T-helper 22 cell (primary cell): Measurements from ENCODE around the gene HMGXB3.
"Not testable (repeated sequence)": the region's sequence is repeated elsewhere in the genome, so short reads cannot be mapped to it uniquely, and the experiment has no call there.

Experiments used
- DNase-seq: peaks from one replicate; pipeline ENCODE4 v3.0.0-alpha.2; 2020; ENCODE audit warnings: low read depth

Gene HMGXB3

DNA sequence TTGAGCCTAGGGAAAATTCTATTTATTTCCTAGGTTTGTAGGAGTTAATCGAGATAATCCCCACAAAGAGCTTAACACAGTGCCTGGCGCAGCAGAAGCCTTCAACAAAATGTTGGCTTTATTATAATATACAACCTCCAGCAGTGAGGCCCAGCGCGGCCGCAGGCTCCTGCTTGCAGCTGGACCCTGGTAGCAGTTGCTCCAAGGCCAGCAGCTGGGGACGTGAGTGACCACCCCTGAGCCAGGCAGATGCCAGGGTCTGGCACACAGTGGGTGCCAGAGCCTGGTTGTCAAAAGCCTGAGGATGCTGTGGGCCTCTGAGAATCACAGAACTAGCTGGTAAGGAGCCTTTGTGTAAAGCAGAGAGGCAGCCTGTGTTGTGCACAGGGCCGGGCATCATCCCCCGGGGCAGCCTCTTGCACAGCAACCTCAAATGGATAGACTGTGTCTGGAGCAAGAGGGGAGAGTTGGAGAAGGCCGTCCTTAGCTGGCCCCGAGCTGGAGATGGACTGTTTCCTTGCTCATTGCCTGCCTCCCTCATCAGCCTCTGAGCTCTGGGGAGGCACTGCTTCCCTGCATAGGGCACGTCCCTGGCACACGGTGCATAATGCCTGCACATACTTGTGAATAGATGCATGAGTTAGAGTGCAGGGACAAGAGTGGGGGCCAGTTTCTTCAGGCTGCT lies 68.6 kb downstream of the HMGXB3 start:
- DNase-seq, result no peak

DNA sequence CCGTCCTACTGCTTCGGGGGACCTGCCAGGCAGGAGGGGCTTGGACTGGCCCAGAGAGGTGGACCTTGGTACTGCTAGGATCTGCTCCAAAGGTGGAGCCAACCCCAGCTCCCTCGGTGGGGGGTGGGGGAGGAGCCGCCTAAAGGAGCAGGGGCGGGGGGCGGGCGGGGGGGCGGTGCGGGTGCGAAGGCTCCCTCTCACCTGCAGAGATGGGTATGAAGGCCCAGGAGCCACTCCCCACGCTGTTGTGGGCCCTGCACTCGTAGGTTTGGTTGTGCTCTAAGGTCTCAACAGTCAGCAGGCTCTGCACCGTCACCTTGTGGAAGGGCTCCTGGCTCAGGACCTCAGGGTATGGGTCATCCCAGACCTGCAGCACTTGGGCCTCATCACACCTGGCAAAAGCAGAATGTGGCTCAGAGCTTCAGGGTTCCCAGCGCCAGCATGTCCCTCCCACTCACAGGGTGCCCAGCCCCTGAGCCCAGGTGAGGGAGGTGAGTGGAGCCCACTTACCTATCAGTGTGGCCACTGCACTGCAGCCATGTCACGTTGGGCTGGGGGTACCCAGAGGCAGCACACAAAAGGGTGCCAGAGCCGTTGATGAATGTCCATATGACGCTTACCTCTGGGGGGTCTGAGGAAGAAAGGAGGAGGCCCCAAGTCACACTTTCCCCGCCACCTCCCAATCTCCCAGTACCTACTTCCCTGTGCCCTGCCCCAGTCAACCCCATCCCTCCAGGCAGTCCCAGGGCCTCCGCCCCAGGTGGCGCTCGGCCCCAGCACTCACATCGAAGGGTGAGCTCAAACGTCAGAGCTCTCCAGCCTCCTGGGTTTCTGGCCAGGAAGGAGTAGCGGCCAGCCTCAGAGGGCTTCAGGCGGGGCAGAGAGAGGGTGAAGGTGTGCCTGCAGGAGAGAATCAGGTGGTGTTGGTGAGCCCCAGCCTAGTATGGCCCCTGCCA lies 69.4 kb downstream of the HMGXB3 start:
- no peak for DNase-seq

DNA sequence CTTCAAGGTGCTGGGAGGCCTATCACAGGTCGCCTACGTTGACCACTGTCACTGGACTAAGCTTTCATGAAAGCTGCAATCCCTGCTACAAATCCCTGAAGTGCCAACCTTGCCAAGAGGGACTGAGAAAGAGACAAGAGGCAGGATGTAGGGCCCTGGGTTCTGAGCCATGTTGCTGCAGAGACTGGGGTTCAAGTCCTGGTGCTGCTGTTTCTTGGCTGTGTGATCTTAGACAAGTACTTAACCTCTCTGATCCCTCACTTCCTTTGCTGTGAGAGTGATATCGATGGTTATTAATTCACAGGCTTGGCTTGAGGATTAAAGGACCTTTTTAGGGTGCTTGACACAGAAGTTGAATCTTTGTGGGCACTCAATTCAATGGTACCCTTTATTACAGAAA lies 70.3 kb downstream of the HMGXB3 start:
- no peak for DNase-seq

DNA sequence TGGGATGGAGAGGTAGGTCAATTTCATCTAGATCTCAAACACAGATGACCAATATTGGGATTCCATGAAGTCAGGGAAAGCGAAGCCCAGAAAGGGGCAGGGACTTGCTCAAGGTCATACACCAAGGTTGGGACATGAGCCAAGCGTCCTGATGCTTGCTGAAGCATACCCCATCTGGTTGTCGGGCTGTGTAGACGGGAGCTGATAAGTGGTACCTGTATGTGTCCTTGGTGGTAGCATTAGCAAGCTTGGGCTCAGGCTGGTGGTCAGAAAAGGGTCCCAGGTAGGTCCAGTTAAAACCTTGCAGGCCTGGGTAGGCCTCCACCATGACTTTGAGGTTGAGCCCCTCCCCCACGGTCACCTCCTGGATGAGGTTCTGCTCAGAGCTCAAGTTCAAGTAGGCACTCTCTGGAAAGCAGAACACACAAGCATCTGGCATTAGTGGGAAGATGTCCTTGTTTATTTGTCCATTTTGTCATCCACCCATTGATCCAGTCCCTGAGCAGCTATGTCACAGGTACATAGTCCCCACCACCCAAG lies 72.6 kb downstream of the HMGXB3 start:
- DNase-seq, result no peak

DNA sequence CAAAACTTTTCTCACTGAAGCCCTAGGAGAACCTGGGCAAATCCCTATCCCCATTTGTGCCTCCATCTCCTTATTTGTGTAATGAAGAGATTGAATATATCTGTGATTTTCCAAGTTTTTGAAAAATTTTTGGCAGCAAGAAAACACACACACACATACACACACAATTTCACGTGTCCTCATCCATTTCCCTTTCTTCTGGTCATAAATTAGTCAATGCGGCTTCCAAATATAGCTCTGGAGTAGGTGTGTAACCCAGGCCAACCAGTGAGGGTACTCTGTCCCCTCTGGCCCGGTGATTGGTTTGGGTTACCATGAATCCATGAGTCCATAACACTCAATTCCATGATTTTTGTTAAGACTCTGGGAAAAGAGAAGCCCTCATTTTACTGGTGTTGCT lies 73.1 kb downstream of the HMGXB3 start:
- DNase-seq, result no peak

DNA sequence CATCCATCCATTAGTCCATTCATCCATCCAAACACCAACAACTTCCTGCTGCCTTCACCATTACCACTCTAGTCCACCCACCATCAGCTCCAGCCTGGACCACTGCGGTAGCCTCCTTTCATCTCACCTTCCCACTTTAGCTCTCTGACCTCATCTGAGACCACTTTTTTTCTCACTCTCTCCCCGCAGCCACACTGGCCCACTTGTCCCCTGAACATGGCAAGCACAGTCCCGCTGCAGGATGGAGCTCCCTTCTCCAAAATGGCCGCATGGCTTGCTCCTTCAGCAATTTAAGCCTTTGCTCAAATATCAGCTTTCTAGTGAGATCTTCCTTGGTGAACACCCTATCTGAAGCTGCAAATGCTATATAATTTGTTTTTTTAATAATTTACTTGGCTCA lies 74.7 kb downstream of the HMGXB3 start:
- no peak for DNase-seq

DNA sequence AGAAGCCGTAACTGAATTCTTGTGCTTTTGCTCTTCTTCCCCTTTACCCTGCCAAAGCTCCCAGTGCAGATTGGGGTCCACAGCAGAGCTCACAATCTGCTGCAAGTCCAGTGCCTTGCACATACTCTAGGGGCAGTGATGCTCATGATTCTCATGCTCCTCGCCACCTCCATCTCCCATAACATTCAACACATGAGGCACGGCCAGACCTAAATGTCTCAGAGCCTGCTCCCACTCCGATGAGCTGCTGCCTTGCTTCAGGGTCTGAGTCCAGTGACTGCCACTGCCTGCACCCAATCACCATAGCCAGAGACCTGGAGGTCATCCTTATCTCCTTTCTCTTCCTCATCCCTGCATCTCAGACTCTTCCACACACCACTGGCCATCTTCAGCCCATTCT lies 75.3 kb downstream of the HMGXB3 start:
- no peak for DNase-seq

DNA sequence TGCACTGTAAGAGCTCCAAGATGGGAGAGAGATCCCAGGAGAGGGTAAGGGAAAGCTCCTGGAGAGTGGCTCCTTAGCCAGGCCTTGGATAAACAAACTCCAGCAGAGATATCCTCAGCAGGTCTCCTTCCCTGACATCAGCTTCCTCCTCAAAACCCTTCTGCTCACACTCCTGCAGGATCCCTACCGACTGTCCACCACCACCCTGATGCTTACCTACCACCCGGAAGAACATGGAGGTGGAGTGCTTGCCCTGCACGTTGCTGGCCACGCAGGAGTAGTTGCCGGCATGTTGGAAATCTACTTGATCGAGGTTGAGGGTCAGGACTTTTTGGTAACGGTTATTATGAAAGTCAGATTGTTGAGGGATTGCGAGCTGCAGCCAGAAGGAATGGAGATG lies 76.5 kb downstream of the HMGXB3 start:
- no peak for DNase-seq

DNA sequence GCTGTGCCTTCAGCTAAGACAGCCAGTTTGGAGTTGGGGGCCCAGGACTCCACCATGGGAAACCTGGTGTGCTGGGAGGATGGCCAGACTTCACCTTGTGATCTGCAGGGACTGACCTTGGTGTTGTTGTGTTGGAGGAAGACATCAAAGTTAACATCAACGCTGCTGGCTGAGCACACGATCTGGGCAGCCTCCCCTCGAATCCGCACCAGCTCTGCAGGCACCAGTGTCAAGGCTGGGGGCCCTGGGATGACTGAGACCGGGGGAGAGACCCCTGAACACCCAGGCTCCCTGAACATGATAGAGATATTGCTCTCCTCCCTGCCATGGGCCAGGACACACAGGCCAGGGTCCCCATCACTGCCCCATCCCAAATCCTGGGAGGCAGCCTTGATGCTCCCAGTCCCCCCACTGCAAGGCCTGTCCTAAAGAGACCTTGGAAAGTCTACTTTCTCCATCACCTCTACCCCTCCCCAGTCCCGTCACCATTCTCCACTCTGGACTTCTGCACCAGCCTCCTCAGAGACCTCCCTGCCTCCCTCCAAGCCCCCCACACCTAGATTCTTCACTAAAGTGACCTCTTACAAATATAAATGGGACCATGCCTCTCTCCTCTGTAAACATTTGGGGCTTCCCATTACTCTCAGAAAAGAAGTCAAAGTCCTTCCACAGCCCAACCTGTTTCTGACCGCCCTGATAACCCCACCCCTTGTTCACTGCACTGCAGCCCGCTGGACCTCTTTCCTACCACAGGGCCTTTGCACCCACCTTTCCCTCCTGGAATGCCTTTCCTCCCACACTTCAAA lies 77.7 kb downstream of the HMGXB3 start:
- DNase-seq, result no peak

DNA sequence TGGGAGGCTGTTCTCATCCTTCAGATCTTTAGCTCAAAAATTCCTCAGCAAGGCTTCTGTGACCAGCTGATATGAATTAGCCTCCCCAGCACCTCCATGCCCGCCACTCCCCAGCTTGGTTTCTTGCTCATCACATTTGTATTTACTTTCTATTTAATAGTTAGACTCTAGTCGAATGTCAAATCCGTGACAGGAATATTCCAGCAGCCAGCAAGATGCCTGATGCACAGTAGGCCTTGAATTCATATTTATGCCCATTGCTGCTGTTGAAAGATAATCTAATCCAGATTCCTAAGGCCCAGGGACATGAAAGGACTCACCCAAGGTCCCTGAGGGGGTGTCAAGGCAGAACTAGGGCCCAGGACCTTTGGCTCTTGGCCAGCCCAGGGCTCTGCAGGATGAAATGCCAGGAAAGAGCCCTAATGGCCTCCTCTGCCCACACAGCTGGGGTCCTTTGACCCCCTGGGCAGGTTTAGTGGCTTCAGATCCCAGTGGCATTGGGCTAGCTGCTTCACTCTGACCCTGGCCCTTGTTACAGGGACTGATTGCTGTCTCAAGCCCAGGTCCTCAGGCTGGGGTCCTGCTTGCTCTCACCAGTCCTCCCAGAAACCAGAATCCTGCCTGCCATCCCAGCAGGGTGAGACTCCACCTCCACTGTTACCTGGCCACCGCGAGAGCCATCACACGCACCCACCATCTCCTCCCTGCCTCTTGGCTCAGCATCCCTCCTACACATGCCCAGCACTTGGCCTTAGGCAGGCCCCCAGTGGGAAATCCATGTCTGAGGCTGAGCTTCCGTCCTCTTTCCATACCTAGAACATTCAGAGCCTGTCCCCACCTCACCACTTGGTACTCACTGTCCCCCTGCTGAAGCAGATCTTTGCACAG lies 78.5 kb downstream of the HMGXB3 start:
- no peak for DNase-seq

DNA sequence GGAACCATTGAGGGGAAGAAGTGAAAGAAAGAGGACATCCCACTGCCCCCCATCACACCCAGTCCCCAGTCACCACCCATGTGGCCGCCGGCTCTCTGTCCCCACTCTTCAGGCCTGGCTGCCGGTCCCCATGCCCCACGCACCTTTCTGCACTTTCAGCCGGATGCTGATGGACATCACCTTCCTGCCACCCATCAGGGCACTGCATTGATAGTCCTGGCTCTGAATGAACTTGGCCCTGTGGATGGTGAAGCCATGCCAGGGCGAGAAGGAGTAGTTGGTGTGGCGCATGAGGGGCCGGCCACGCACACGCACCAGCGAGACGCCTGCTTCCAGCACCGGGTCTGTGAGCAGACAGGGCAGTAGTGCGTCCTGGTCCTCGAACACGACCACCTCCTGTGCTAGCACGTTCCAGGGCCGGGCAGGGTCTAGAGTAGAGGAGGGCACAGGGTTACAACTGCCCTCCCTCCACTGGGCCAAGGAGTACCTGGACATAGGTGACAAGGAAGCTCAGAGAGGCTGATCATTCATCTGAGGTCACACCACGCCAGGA lies 79.4 kb downstream of the HMGXB3 start:
- no peak for DNase-seq

DNA sequence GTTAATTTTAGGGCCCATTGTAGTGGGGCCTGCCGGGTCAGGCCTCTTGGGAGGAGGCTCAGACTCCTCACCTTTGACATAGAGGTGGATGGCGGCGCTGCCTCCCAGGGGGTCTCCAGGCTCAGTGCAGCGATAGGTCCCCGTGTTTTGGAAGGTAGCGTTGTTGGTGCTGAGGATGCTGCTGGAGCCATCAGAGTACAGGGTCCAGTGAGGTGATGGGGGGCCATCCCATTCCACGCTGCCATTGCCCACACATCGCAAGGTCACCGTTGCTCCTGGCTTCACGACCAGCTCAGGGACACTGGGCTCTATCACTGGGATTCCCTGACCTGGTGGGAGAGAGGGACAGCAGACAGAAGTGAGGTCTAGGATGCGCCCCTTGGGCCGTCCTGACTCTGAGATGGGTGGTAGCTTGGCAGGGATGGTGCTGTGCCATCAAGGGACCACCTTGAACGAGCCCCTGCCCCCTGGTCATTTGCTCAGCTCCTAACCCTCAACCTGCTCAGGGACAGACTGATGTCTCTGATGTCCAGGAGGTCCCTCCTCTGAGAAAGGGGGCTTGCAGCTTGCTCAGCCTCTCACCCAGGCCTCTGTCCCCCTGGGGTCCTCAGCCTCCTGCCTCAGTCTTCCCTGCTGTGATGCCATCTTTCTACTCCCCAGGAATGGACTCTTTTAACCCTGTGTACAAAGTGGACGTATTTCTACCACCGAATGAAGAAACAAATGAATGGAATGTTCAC lies 80.3 kb downstream of the HMGXB3 start:
- no peak for DNase-seq

DNA sequence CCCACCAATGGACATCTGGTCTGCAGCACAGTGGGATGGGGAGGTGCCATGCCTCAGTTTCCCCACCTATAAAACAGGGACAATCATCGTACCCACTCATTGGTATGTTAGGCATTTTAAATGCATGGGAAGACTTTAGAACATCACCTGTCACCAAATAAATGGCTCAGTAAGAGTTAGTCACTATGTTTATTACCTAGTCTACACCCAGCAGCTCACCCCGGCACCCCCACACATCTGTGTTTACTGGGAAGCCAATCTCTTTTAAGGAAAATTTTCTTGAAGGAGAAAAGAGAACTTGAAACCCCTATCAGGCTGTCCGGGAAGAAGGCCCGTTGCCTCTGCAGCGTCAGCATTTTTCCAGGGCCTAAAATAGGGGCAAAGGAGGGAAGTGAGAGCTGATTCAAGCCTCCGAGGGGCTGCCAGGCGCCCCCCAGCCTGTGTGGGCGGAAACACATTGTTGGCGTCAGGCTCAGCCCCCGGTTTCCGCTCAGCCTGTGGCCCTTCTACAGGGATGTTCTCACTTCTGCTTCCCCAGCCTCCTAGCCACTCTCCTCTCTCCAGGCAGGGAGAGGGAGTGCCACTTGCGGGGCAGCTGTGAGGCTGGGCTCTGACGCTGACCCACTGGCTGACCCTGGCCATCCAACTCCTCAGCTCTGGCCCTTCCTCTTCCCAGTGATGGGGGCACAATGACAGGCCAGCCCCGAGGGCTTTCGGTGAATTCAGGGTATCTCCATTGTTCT lies 81.2 kb downstream of the HMGXB3 start:
- DNase-seq, result no peak

DNA sequence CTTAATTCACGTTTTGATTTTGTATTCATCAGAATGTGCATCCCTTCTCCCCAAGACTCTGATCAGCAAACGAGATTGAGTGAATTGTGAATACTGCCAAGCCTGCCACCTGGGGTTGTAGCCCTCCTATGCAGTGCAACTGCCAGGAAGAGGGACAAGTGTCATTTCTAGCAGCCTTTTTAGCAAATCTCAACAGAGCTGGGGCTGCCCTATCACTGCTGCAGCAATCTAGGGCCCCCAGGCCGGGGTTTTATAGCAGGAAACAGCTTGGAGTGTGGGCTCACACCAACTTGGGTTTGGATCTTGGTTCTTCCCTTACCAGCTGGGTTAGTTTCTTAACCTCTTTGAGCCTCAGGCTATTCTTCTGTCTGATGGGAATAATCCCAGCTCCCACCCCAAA lies 81.8 kb downstream of the HMGXB3 start:
- DNase-seq, result no peak

DNA sequence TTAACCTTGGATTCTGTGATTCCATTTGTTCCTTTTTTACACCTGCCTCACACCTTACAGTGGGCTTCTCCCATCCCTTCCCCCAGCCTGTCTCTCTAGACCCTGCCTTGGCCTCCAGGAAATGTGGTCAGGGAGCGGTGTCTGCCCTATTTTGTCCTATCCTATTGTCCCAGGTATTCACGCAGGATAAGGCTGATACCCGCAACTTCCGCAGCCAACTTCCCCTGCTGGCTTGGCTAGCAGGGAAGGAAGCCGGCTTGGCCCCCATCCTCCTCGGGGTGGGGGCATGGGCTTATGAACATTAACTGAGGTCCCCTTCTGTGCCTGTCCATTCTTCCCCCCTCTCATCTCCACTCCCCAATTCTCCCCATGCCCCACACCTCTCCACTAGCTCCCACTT lies 82.3 kb downstream of the HMGXB3 start:
- no peak for DNase-seq

DNA sequence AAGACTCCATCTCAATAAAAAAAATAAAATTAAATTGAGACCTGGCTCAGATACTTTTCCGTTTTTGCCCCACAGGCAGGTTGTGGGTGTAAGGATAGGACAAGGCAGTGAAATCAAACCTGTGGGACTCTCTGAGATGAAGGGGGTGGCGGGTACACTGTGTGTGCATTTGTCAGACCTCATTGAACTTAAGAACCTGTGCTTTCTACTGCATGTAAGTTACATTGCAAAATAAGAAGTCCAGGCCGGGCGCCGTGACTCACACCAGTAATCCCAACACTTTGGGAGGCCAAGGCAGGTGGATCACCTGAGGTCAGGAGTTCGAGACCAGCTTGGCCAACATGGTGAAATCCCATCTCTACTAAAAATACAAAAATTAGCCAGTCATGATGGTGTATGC lies 84.2 kb downstream of the HMGXB3 start:
- DNase-seq, result not testable (repeated sequence)

DNA sequence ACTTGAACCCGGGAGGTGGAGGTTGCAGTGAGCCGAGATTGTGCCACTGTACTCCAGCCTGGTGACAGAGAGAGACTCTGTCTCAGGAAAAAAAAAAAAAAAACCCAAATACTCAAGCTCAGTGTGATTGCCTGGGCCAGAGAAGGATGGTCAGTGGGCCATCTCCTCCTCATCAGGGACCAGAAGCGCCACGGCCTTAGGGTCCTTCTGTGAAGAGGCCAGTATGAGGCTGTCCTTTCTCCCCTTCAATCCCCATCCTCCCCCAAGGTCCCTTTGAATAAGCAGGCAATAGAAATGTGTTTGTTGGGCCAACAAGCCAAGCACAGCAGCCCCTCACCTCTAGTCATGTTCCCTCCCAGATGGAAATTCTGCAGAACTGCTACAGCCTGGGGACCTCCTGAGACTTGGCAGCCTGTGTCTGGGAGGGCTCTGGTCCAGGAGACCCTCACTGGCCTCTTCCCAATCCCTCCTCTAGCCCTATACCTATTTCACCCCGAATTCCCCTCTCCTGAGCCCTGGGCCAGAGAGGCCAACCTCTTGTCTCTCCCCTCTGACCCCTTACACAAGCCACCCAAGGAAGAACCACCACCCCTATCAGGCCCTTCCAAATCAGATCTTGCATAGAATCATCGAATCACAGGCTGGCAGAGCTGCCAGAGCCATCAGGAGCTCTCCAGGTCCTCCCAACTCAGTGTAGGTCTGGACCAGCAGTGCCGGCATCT lies 84.8 kb downstream of the HMGXB3 start:
- no peak for DNase-seq

DNA sequence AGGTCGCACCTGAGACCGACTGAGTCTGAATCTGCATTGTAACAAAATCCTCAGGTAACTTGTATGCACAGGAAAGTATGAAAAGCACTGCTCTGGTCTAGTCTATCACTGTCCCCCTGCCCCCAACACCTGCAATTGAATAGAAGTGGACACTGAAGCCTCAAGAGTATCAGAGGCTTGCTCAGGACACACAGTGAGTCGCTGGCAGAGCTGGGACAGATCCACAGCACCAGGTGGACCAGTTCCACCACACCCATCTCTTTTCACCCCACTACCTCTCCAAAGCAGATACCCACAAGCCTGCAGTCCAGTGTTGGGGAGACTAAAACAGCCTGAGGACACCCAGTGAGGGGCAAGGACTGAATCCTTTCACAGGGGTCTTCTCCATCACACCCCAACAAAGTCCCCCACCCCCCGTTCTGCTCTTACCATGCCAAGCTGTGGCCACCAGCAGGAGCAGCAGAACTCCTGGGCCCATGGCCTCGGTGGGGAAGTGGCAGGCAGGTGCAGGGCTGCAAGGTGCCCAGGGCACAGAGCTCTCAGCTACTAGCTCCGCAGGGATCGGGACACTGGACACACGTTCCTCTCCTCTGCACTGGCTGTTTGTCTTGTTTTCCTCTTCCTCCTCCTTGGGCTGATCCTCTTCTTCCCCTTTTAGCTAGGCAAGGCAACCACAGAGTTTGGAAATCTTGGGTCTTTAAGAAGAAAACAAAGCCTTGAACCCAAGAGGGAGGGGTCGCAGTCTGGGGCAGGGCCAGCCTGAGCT lies 85.6 kb downstream of the HMGXB3 start, which contains the start of gene CSF1R:
Gene CSF1R, minus strand, starts transcription at position 605 of the 766 bp plus-strand sequence. Its CDS starts 127 bp downstream, at position 478.
- no peak for DNase-seq
